GM19240 (cell line): Measurements from ENCODE around the gene MKKS.
"Not testable (repeated sequence)": the region's sequence is repeated elsewhere in the genome, so short reads cannot be mapped to it uniquely, and the experiment has no call there.

Experiments
- DNase-seq: peaks from one replicate; pipeline ENCODE4 v3.0.0; 2011; ENCODE audit warnings: low spot score; ENCODE audit not compliant: insufficient read length

Gene MKKS

DNA sequence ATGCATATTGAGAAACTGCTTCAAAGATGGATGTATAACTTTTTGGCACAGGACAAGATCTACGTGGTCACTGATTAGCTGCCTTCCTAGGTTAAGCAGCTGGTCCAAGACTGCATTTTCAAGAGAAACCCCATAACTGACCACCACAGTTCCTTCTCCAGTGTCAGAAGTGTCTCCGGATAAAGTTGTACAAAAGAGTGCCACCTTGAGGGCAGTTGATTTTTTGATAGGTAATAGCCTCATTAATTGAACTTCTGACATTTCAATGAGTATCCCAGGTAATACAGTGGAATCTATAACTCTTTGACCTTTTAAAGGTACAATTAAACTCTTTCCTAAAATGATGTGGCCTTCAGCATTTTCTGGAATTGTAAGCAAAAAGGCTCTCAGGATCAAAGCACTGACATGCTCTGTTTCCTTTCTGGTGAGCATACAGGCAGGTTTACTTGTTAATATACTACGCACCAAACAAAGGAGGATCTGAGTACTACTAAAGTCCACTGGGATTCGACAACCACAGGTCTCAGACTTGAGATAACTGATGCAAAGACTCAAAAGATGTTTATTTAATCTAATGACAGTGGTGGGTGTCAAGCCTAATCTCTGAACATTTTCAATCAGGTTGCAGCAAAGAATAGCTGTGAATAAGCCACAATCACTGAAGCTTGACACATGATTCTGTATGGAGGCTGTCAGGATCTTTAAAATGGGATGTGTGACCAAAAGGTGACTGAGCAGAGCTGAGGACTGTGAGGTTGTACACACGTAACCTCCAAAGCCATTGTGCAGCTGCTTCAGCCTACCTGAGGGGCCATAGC lies 21.2 kb downstream of the MKKS start:
- no peak for DNase-seq

DNA sequence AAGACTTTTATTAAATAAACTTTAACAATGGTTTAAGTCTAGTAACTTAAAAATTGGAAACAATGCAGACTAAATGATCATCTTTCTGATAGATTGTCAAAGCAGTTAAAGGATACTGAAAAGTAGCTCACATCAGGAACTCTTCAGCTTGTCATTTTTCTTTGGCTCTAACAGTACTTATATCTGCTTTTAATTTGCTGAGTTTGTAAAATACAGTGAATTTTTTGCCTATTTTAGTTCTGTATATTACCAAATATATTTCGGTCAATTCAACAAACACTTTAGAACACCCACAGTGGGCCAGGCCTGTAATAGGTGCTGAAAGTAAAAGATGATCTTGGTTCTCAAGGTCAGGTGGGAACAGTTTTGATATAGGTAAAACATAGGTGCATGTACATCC lies 22.3 kb downstream of the MKKS start:
- DNase-seq: no peak

GRCh38 chr20:10408108-10408813 lies 25.8 kb downstream of the MKKS start:
- no peak for DNase-seq

- DNase-seq: no peak
Measured at GRCh38 chr20:10404959-10405530, 29.0 kb downstream of the MKKS start.

DNA sequence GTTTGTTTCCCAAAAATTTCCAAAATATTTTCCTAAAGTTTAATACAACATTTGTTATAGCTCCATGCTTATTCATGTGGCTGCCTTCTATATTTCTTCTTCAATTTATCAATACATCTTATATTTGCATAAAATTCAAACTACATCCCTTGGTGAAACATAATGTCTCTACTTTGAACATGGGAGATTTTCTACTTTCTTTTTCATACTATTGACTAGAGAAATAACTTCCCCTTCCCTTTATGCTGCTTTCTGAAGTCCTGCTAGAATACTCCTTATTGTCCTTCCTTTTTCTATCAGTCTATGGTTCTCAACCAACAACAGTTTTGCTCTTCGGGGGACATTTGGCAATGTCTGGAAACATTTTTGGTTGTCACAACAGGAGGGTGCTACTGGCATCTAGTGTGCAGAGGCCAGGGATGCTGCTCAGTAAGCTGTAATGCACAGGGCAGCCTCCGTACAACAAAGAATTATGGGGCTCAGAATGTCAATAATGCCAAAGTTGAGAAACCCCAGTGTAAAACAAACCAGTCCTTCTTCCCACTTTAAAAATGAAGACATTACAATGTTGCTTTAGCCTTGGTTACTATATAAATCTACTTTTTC lies 29.9 kb downstream of the MKKS start:
- DNase-seq: no peak

GRCh38 chr20:10402938-10403608 lies 30.9 kb downstream of the MKKS start:
- DNase-seq: no peak

- DNase-seq: no peak
Measured at GRCh38 chr20:10398834-10399369, 35.1 kb downstream of the MKKS start.

DNA sequence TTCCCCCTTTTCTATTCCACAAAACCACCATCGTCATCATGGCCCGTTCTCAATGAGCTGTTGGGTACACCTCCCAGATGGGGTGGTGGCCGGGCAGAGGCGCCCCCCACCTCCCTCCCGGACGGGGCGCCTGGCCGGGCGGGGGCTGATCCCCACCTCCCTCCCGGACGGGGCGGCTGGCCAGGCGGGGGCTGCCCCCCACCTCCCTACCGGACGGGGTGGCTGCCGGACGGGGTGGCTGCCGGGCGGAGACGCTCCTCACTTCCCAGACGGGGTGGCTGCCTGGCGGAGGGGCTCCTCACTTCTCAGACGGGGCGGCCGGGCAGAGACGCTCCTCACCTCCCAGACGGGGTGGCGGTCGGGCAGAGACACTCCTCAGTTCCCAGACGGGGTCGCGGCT lies 39.3 kb downstream of the MKKS start:
- DNase-seq: not testable (repeated sequence)

GRCh38 chr20:10390709-10391108 lies 43.3 kb downstream of the MKKS start:
- DNase-seq: no peak

GRCh38 chr20:10388597-10388996 lies 45.4 kb downstream of the MKKS start:
- no peak for DNase-seq

- DNase-seq: no peak
Measured at GRCh38 chr20:10387686-10388085, 46.3 kb downstream of the MKKS start.

- DNase-seq: no peak
Measured at GRCh38 chr20:10385850-10386544, 48.0 kb downstream of the MKKS start.

GRCh38 chr20:10381477-10381876 lies 52.5 kb downstream of the MKKS start:
- no peak for DNase-seq

GRCh38 chr20:10379761-10380160 lies 54.3 kb downstream of the MKKS start:
- no peak for DNase-seq

- DNase-seq: no peak
Measured at GRCh38 chr20:10376270-10377075, 57.5 kb downstream of the MKKS start.

DNA sequence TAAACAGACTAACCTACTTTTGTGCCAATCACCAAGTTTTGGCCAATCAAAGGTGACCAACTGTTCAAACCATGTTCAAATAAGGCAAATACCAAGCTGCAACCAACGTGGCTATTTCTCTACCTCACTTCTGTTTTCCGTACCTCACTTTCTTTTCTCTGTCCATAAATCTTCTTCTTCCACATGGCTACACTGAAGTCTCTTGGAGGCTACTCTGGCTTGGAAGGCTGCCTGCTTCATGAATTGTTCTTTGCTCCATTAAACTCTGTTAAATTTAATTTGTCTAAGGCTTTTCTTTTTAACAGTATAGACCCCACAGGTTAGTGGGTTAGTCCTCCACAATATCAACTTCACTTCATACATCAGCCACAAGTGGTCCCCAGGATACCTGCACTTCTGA lies 58.8 kb downstream of the MKKS start:
- no peak for DNase-seq

- DNase-seq: no peak
Measured at GRCh38 chr20:10374036-10374435, 60.0 kb downstream of the MKKS start.

- DNase-seq: no peak
Measured at GRCh38 chr20:10371467-10371866, 62.6 kb downstream of the MKKS start.

GRCh38 chr20:10370091-10370887 lies 63.7 kb downstream of the MKKS start:
- DNase-seq: no peak
